WTC11 (cell line): ENCODE measurements around the gene OR6J1.

Source experiments
- FOXK1 ChIP-seq: sonication (generic); formaldehyde crosslinking; IDR thresholded peaks from 2 replicates; pipeline ENCODE4 v1.8.0; 2022; ENCODE audit warnings: mild to moderate bottlenecking, moderate library complexity, missing genetic modification reagents
- TF ChIP-seq, protein P1 (sequence below): fragments of 200-600 bp; IDR thresholded peaks from 2 replicates; pipeline ENCODE4 v1.8.0; 2022; ENCODE audit warnings: antibody characterized with exemption
- TF ChIP-seq, protein P2 (sequence below): sonication (generic); formaldehyde crosslinking; IDR thresholded peaks from 2 replicates; pipeline ENCODE4 v1.8.1; 2022; ENCODE audit warnings: mild to moderate bottlenecking, moderate library complexity, missing genetic modification reagents
- TF ChIP-seq, protein P3 (sequence below): sonication (generic); formaldehyde crosslinking; IDR thresholded peaks from 2 replicates; pipeline ENCODE4 v1.8.1; 2022; ENCODE audit warnings: low read depth, mild to moderate bottlenecking, moderate library complexity, missing genetic modification reagents, borderline replicate concordance

DNA sequence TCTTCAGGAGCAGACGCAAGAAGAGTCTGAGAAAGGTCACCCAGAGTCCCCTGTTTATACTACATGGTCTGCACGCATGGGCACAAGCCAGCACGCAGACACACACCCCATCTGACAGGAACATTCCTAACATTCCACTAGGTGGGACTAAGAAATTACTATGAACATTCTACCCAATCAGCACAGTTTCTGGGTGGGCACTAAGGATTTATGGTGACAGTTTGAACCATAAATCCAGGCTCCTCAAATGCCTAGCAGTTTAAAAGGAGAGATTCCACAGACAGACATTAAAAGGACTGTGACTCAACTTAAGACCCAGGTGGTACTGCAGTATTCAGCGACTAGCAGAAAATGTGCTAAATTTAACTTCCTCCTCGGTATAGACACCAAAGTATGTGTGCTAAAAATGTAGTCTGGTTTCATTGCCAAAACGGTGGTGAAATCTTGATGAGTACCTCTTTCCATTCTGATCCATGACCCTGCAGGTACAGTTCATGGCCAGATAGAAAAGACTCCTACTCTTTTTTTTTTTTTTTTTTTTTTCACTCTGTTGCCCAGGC lies 29.8 kb downstream of the OR6J1 start:
- TF ChIP-seq, protein P1, sequence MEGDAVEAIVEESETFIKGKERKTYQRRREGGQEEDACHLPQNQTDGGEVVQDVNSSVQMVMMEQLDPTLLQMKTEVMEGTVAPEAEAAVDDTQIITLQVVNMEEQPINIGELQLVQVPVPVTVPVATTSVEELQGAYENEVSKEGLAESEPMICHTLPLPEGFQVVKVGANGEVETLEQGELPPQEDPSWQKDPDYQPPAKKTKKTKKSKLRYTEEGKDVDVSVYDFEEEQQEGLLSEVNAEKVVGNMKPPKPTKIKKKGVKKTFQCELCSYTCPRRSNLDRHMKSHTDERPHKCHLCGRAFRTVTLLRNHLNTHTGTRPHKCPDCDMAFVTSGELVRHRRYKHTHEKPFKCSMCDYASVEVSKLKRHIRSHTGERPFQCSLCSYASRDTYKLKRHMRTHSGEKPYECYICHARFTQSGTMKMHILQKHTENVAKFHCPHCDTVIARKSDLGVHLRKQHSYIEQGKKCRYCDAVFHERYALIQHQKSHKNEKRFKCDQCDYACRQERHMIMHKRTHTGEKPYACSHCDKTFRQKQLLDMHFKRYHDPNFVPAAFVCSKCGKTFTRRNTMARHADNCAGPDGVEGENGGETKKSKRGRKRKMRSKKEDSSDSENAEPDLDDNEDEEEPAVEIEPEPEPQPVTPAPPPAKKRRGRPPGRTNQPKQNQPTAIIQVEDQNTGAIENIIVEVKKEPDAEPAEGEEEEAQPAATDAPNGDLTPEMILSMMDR, result no peak
- TF ChIP-seq, protein P2, sequence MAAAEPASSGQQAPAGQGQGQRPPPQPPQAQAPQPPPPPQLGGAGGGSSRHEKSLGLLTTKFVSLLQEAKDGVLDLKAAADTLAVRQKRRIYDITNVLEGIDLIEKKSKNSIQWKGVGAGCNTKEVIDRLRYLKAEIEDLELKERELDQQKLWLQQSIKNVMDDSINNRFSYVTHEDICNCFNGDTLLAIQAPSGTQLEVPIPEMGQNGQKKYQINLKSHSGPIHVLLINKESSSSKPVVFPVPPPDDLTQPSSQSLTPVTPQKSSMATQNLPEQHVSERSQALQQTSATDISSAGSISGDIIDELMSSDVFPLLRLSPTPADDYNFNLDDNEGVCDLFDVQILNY (CRISPR knock-in tag), result no peak
- TF ChIP-seq, protein P3, sequence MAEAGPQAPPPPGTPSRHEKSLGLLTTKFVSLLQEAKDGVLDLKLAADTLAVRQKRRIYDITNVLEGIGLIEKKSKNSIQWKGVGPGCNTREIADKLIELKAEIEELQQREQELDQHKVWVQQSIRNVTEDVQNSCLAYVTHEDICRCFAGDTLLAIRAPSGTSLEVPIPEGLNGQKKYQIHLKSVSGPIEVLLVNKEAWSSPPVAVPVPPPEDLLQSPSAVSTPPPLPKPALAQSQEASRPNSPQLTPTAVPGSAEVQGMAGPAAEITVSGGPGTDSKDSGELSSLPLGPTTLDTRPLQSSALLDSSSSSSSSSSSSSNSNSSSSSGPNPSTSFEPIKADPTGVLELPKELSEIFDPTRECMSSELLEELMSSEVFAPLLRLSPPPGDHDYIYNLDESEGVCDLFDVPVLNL (CRISPR knock-in tag), result no peak
- no peak for TF ChIP-seq FOXK1
